ENCODE results near the gene BCL2A1. TPM values are rescaled to one million over a fixed set of nuclear protein-coding genes. Genes with fewer than 3 reads are reported as not detected.

The BCL2A1 gene
- total and polyA plus RNA-seq, 10 of the 15 experiments (the other 5 are each of a cell fraction or from before 2014, with no cell fraction given): 181 to 570 (median 321) TPM

- TF ChIP-seq E2F4 (IDR thresholded peaks at IDR 0.05; ENCODE audit: low read depth, low read length) (no peak), TCF7 (IDR thresholded peaks at IDR 0.05; ENCODE audit: borderline replicate concordance) (peak; percentile 18; the same call in 1 of the 2 replicates), CREB1 (IDR thresholded peaks at IDR 0.05; ENCODE audit: low read depth) (peak; percentile 80), ATF7 (IDR thresholded peaks at IDR 0.05; ENCODE audit: low read depth) (peak; percentile 96), FOS (IDR thresholded peaks at IDR 0.05; ENCODE audit: borderline replicate concordance, extremely low read depth, insufficient read length) (no peak), IKZF1 (conservative IDR thresholded peaks at IDR 0.05) (peak; percentile 72), CBX5 (IDR thresholded peaks at IDR 0.05; ENCODE audit: low read depth) (peak; percentile 82; the same call in 1 of the 2 replicates), EED (IDR thresholded peaks at IDR 0.05; ENCODE audit: low read depth) (peak; percentile 78), PAX8 (IDR thresholded peaks at IDR 0.05) (no peak), STAT3 (IDR thresholded peaks at IDR 0.05; ENCODE audit: low read depth, low read length) (no peak), POU2F2 (IDR thresholded peaks at IDR 0.05; ENCODE audit: borderline replicate concordance, low read depth, low read length) (no peak; the same call in 2 of the 3 replicates), ZZZ3 (IDR thresholded peaks at IDR 0.05; ENCODE audit: control insufficient read depth, insufficient read length, low read depth) (no peak), ZBTB40 (IDR thresholded peaks at IDR 0.05; ENCODE audit: borderline replicate concordance) (no peak), IKZF2 (IDR thresholded peaks at IDR 0.05) (peak; percentile 87 to 93), CREM (IDR thresholded peaks at IDR 0.05; ENCODE audit: low read depth) (peak; percentile 54; the same call in 1 of the 2 replicates), CUX1 (IDR thresholded peaks at IDR 0.05; ENCODE audit: insufficient replicate concordance, low read depth, low read length) (no peak), RELA (IDR thresholded peaks at IDR 0.05; ENCODE audit: borderline replicate concordance, partially characterized antibody) (peak; percentile 82), KAT2A (conservative IDR thresholded peaks at IDR 0.05; ENCODE audit: control insufficient read depth, low read depth, low read length) (no peak)
Observed at GRCh38 chr15:79978655-79979514, 7.9 kb upstream of the BCL2A1 start (continued).

All from GM12878 (cell line).